NCI-H748 (cell line): ENCODE results near the gene SSH2.

Experiments
- DNase-seq: peaks from one replicate; lab custom pipeline; 2025; ENCODE audit not compliant: unreplicated experiment; lab: John Stamatoyannopoulos, UW

Gene SSH2

GRCh38 chr17:29640981-29641642 is 288.9 kb downstream of the SSH2 start:
- DNase-seq = no peak

GRCh38 chr17:29640413-29640812 is 289.6 kb downstream of the SSH2 start:
- DNase-seq = no peak

- DNase-seq = no peak
Observed at GRCh38 chr17:29633886-29634285, 296.1 kb downstream of the SSH2 start.

- no peak for DNase-seq
Observed at GRCh38 chr17:29630630-29631193, 299.3 kb downstream of the SSH2 start.

GRCh38 chr17:29629839-29630238 is 300.2 kb downstream of the SSH2 start:
- no peak for DNase-seq

- DNase-seq = no peak
Observed at GRCh38 chr17:29628644-29629043, 301.4 kb downstream of the SSH2 start.

GRCh38 chr17:29627951-29628350 is 302.1 kb downstream of the SSH2 start:
- no peak for DNase-seq

- DNase-seq = peak; percentile 32
Observed at GRCh38 chr17:29625037-29625750, 304.8 kb downstream of the SSH2 start.

GRCh38 chr17:29624586-29624985 is 305.4 kb downstream of the SSH2 start:
- DNase-seq = no peak

- DNase-seq = no peak
Observed at GRCh38 chr17:29623283-29623647, 306.8 kb downstream of the SSH2 start.

- DNase-seq = peak; percentile 71
Observed at GRCh38 chr17:29622337-29623282, 307.4 kb downstream of the SSH2 start, which contains the start of gene CORO6. Gene CORO6, minus strand, starts transcription at chr17:29622912. Its CDS starts 1,491 bp downstream, at chr17:29621421.

GRCh38 chr17:29621751-29622194 is 308.3 kb downstream of the SSH2 start:
- DNase-seq = no peak

- no peak for DNase-seq
Observed at GRCh38 chr17:29620779-29621500, 309.1 kb downstream of the SSH2 start.

GRCh38 chr17:29620271-29620670 is 309.8 kb downstream of the SSH2 start:
- DNase-seq = no peak

- peak; percentile 55 for DNase-seq
Observed at GRCh38 chr17:29619251-29619650, 310.8 kb downstream of the SSH2 start.

- DNase-seq = no peak
Observed at GRCh38 chr17:29618272-29619065, 311.6 kb downstream of the SSH2 start.

- peak; percentile 92 for DNase-seq
Observed at GRCh38 chr17:29617481-29618271, 312.4 kb downstream of the SSH2 start.

- peak; percentile 93 for DNase-seq
Observed at GRCh38 chr17:29617125-29617480, 312.9 kb downstream of the SSH2 start.
